Activated B cell treated with CpG ODN at 0.5 μM for 24 hours (primary cell): ENCODE measurements around the gene ACAN. TPM values are rescaled to one million over a fixed set of nuclear protein-coding genes. Genes with fewer than 3 reads are reported as not detected.
"Not testable (repeated sequence)": the region's sequence is repeated elsewhere in the genome, so short reads cannot be mapped to it uniquely, and the experiment has no call there.

Experiments
- ATAC-seq: fragments of 200-7000 bp; cut with Tn5 transposase; one replicate; pipeline ENCODE4 v1.10.0; 2021; ENCODE audit warnings: low read depth, mild to moderate bottlenecking, moderate library complexity
- CTCF ChIA-PET: fragments of 350-600 bp; sonication (Branson Sonifier 250); formaldehyde crosslinking; loops from one replicate; lab custom pipeline; 2021; ENCODE audit warnings: antibody characterized with exemption; lab: Charles Lee
- POLR2A ChIA-PET: fragments of 350-600 bp; sonication (Branson Sonifier 250); formaldehyde crosslinking; loops from one replicate; lab custom pipeline; 2021; ENCODE audit warnings: antibody characterized with exemption; lab: Charles Lee
- DNase-seq: peaks from one replicate; pipeline ENCODE4 v3.0.0; 2022
- H3K27ac Mint-ChIP-seq: one replicate; pipeline ENCODE4 v1.8.0; 2020; ENCODE audit warnings: mixed read lengths
- H3K27me3 Mint-ChIP-seq: one replicate; pipeline ENCODE4 v1.8.0; 2021; ENCODE audit warnings: mixed read lengths
- H3K36me3 Mint-ChIP-seq: one replicate; pipeline ENCODE4 v1.8.0; 2021; ENCODE audit warnings: low read depth, mixed read lengths
- H3K4me1 Mint-ChIP-seq: one replicate; pipeline ENCODE4 v1.8.0; 2021; ENCODE audit warnings: mixed read lengths
- H3K4me3 Mint-ChIP-seq: one replicate; pipeline ENCODE4 v1.8.0; 2020; ENCODE audit warnings: mild to moderate bottlenecking, mixed read lengths
- H3K9me3 Mint-ChIP-seq: one replicate; pipeline ENCODE4 v1.8.0; 2020; ENCODE audit warnings: mixed read lengths
- intact Hi-C: fragments of 100-400 bp; cut with micrococcal nuclease; formaldehyde crosslinking; loops from one replicate; pipeline ENCODE4 v1.15.1; 2024
- total RNA-seq: library from RNA; stranded (reverse); gene quantifications from 2 replicates; pipeline ENCODE4 v1.2.3, GENCODE V29; 2022
- TF ChIP-seq, protein P1 (sequence below): fragments of 200-600 bp; IDR thresholded peaks from one replicate; pipeline ENCODE4 v1.8.0; 2022; ENCODE audit warnings: antibody characterized with exemption, mild to moderate bottlenecking

Gene ACAN
- total RNA-seq, 1 donor from 2014 or later = not detected

DNA sequence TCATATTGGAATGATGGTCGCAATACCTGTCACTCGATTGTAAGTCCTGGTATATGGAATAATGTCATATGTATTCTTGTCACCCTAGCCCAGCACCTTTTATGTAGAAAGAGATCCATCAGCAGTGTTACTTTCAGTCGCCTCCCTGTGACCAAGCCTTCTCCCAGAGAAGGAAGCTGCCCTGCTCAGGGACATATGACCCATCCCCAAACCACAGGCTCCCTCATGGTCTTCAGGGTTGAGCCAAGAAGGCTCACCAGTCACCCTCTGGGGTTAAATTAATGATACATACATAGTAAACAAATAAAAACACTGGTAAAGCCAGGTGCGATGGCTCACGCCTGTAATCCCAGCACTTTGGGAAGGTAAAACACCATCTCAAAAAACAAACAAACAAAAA lies 114.5 kb downstream of the ACAN start:
- ChIA-PET CTCF (no interaction called here), POLR2A (no interaction called here)
- H3K4me3 Mint-ChIP-seq = no peak overlapping the region
- no peak overlapping the region for H3K27ac Mint-ChIP-seq
- intact Hi-C loops = no loop called here
- peaks cover 2% of the 10 kb centered on the region for H3K36me3 Mint-ChIP-seq
- TF ChIP-seq, protein P1, sequence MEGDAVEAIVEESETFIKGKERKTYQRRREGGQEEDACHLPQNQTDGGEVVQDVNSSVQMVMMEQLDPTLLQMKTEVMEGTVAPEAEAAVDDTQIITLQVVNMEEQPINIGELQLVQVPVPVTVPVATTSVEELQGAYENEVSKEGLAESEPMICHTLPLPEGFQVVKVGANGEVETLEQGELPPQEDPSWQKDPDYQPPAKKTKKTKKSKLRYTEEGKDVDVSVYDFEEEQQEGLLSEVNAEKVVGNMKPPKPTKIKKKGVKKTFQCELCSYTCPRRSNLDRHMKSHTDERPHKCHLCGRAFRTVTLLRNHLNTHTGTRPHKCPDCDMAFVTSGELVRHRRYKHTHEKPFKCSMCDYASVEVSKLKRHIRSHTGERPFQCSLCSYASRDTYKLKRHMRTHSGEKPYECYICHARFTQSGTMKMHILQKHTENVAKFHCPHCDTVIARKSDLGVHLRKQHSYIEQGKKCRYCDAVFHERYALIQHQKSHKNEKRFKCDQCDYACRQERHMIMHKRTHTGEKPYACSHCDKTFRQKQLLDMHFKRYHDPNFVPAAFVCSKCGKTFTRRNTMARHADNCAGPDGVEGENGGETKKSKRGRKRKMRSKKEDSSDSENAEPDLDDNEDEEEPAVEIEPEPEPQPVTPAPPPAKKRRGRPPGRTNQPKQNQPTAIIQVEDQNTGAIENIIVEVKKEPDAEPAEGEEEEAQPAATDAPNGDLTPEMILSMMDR = no peak
- H3K27me3 Mint-ChIP-seq = peaks cover 28% of the 10 kb centered on the region
- no peaks in the 10 kb centered on the region for H3K9me3 Mint-ChIP-seq
- H3K4me1 Mint-ChIP-seq = peaks cover 6% of the 10 kb centered on the region
- ATAC-seq (no peak), DNase-seq (no peak)

DNA sequence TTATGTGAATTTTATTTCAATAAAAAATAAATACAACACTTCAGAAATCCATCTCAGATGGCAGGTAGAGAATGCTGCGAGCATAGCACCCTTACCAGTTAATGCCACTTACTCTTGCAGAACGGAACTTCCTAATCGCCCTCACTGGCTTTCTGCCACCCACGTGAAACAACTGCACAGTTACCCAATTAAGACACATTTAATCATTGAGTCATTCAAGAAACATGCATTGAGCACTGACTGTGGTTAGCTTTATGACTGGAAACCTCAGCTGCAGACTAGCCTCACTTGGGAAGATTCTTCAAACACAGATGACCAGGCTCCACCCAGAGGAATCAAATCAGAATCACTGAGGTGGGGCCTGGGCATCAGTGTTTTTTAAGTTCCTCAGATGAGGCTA lies 115.5 kb downstream of the ACAN start:
- no peaks in the 10 kb centered on the region for H3K36me3 Mint-ChIP-seq

DNA sequence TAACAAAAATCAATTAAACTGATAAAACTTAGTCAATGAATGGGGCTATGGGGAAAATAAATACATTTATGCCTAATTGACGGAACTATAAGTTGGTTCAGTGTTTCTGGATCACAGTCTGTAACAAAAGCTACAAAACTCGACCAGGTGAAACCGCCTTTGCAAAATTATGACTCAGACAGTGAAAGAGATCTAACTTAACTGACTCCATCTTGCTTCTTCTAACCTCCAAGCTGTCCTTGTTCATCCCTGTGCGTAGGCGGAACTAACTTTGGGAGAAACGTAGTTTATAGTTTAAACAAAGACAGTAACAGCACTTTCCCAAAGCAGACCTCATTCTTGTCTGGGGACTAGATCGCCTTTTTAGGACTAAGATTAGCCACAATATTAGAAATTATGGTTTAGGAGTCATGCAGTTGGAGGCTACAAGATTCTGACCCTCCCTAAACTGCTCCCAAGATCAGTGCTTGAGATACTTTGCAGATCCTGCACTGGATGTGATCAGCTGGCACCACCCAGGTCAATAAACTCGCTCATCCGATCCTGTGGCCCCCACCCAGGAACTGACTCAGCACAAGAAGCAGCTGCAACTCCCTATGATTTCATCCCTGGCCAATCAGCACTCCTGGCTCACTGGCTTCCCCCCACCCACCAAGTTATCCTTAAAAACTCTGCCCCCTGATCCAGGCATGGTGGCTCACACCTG lies 117.1 kb downstream of the ACAN start:
- Mint-ChIP-seq H3K4me3 (no peak overlapping the region), H3K27ac (no peak overlapping the region), H3K36me3 (no peaks in the 10 kb centered on the region), H3K27me3 (peaks cover 31% of the 10 kb centered on the region), H3K4me1 (no peaks in the 10 kb centered on the region), H3K9me3 (no peaks in the 10 kb centered on the region)
- ATAC-seq (no peak), DNase-seq (no peak)
- ChIA-PET CTCF (interaction anchor here (0.6 to 1.1 kb wide), 3 partner anchors 15 to 286 kb away, joined by 3 to 5 read pairs (median 3); no protein-coding TSS in a partner anchor), POLR2A (no interaction called here)
- intact Hi-C loops = no loop called here
- TF ChIP-seq, protein P1 = no peak

More for the DNA sequence above, 115.5 kb downstream of the ACAN start:
- DNase-seq (no peak), ATAC-seq (no peak)
- Mint-ChIP-seq H3K4me1 (peaks cover under 1% of the 10 kb centered on the region), H3K27me3 (peaks cover 28% of the 10 kb centered on the region), H3K27ac (no peak overlapping the region), H3K9me3 (no peaks in the 10 kb centered on the region), H3K4me3 (no peak overlapping the region)
- POLR2A ChIA-PET = no interaction called here
- CTCF ChIA-PET = interaction anchor here (1.5 kb wide), 1 partner anchor 14 kb away, joined by 6 read pairs; no protein-coding TSS in a partner anchor
- TF ChIP-seq, protein P1 = no peak
- intact Hi-C loops = no loop called here

DNA sequence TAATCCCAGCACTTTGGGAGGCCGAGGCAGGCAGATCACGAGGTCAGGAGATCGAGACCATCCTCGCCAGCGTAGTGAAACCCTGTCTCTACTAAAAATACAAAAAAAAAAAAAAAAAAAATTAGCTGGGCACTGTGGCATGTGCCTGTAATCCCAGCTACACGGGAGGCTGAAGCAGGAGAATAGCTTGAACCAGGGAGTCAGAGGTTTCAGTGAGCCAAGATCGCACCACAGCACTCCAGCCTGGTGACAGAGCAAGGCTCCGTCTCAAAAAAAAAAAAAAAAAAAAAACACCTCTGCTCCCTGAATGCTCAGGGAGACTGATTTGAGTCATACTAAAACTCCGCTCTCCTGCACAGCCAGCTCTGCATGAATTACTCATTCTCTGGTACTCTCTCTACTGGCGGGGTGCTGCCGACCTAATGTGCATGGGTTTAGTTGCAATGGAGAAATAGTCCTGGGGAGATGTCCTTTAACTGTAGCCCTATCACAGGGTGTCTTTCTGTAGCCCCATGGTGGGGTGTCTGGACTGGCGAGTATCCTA lies 117.7 kb downstream of the ACAN start:
- H3K27ac Mint-ChIP-seq, DNase-seq, ATAC-seq, H3K4me3 Mint-ChIP-seq, H3K4me1 Mint-ChIP-seq, POLR2A ChIA-PET, H3K9me3 Mint-ChIP-seq, H3K36me3 Mint-ChIP-seq, intact Hi-C loops: not testable (repeated sequence)
- peaks cover 30% of the 10 kb centered on the region for H3K27me3 Mint-ChIP-seq
- CTCF ChIA-PET = interaction anchor here (0.9 to 1.1 kb wide), 2 partner anchors 15 to 286 kb away, joined by 3 read pairs; no protein-coding TSS in a partner anchor

Other genes with a start within 250 kb of the ACAN start
- 40.1 and 41.9 TPM in 2 replicates for gene AEN, start 182.1 kb upstream of the ACAN start, total RNA-seq
- 84.6 and 87.1 TPM in 2 replicates for gene ISG20, start 164.4 kb upstream of the ACAN start, total RNA-seq
- 8.5 and 9.1 TPM in 2 replicates for gene HAPLN3, start 92.1 kb downstream of the ACAN start, total RNA-seq
- 2.4 and 3.5 TPM in 2 replicates for gene MFGE8, start 109.9 kb downstream of the ACAN start, total RNA-seq